Measurements from ENCODE around the gene GCNA.
"Not testable (repeated sequence)": the region's sequence is repeated elsewhere in the genome, so short reads cannot be mapped to it uniquely, and the experiment has no call there.

Gene GCNA

DNA sequence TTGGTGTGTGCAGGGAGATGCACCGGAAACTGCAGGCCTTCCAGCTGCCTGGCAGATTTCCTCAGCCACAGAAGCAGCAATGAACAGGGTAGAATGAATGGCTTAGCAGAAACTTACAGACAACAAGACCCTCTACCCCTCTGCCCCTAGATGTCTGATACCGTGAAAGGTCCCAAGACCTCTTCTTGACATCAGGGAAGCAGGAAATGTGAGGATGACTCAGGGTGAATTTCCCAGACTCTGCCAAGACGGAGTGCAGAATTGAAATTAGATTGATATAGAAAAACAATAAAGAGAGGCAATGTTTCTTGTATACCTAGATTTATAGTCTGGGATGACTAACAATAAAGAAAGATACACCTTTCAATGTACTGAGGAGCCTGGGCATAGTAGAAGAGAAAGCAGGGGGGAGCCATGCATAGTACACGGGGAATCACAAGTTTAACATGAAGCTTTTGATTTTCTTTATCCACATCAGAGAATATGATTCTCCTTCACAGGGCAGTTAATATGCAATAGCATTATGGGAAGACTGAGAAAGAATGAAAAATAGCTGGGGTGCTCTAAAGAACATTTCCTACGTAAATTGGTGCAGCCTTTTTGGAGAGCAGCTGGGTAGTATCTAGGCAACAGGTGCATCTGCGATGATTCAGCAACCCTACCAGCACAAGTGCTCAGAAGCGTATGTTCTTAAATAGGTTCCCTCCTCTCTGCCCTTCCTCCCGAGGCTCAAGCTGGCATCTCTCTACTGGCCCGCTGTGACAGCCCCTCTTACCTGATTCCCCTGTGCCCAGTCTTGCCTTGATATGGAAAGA is 58.4 kb downstream of the GCNA start:
- no peak for DNase-seq (ENCODE audit: low read depth in 1 of 2, low spot score in 1 of 2)

DNA sequence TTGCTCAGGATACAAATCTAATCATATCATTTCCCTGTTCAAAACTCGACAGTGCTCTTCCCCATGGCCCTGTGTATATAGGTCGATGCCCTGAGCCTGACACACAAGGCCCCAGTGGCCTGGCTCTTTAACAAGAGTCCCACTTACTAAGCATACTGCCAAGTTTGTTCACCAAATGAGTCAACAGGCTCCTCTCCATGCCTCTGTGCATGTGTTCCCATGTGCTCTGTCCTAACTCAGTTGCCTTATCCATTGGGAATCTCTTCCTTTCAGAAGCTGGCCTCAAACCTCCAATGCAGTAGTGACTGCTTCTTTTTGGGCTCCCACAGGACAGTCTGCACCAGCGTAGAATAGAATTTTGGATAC is 59.0 kb downstream of the GCNA start:
- DNase-seq (ENCODE audit: low read depth in 1 of 2, low spot score in 1 of 2): no peak

DNA sequence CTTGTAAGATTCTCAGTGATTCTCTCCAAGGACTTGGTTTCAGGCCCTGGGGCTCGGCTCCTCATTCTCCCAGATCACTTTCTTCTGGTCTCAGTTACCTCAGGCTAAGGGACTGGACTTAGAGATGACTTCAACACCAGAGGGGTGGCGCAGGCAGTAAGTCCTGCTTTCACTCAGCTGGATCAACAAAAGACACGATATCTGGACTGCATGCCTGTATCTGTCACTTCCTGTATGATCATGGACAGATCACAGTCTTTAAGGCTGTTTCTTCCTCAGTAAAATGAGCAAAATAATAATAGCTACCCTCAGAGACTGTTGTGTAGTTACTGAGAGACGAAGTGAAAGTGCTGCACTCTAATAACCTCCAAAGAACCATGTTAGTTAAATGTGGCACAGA is 59.6 kb downstream of the GCNA start:
- no peak for DNase-seq (ENCODE audit: low read depth in 1 of 2, low spot score in 1 of 2)

DNA sequence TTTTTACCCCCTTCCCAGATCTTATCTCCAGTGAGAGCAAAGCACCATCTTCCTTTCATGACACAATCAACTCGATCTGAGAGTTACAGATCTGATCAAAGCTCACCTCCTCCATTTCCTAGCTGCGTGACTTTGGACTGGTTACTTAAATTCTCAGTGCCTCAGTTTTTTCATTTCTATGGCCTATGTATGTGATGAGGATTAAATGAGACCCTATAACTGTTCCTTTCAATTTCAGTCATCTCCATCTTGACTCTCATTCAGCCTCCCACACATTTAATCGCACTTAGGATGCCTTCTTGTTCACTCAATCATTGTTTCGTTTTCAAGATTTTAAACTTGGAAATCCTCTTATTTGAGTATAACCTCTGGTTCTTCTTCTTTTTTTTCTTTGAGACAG is 60.2 kb downstream of the GCNA start:
- no peak for DNase-seq (ENCODE audit: low read depth in 1 of 2, low spot score in 1 of 2)

DNA sequence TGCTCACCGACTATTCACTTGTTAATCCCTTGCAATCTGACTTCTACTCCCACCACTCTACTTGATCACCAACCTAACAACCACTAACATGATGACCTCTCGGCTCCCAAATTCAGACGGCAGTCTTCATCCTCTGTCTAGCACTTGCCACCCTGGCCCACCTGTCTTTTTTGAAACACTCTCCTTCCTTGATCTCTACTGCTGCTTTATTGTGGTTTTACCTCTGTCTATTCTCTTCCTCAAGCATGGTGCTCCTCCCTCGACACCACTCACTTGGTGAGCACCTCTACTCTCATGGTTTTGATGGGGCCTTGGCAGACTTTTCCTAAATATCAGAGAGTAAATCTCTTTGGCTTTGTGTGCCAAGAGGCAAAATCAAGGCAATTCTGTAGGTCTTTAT is 61.8 kb downstream of the GCNA start:
- no peak for DNase-seq (ENCODE audit: low read depth in 1 of 2, low spot score in 1 of 2)

DNA sequence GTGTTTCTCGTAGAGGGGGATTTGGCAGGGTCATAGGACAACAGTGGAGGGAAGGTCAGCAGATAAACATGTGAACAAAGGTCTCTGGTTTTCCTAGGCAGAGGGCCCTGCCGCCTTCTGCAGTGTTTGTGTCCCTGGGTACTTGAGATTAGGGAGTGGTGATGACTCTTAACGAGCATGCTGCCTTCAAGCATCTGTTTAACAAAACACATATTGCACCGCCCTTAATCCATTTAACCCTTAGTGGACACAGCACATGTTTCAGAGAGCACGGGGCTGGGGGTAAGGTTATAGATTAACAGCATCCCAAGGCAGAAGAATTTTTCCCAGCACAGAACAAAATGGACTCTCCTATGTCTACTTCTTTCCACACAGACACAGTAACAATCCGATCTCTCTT is 66.2 kb downstream of the GCNA start:
- DNase-seq (ENCODE audit: low read depth in 1 of 2, low spot score in 1 of 2): not testable (repeated sequence)

DNA sequence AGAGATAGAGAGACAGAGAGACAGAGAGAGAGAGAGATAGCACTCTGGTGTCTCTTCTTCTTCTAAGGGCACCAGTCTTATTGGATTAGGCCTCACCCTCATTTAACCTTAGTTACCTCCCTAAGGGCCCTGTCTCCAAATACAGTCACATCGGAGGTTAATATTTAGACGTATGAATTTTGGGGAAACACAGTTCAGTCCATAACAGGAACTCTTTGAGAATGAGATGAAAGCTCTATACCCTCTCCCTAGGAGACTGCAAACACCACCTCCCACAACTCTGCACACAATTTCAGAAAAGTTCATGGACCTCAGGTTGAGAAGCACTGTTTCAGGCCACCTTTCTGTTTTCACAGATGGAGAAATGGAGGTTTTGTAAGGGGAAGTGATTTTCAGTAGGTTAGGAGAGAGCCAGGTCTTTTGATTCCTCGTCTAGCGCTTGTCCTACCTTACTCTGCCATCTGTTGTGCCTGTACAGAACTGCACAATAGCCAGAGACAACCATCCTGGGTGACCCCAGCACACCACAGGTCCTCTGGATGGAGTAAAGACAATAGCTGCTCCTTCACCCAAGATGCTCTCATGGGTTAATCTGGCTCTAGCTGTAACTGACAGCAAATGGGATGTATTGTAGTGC is 72.2 kb downstream of the GCNA start:
- no peak for DNase-seq (ENCODE audit: low read depth in 1 of 2, low spot score in 1 of 2)

DNA sequence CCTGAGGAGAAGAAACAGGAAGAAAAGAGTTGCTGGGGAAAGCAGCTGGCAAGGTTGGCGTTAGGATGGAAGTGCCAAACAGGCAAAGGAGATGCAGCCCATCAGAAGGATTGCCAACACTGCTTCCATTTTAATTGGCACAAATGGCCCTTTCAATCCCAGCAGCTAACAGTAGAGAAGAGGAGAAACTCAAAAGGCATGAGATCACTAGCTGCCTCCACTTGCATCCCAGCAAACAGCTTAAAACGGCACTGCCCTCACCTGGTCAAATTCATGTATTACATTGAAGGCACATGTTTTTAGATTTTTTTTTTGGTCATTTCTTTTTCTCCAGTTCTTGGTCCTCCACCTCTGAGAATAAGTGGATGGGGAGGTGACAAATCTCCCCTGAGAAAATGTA is 74.2 kb downstream of the GCNA start:
- DNase-seq (ENCODE audit: low read depth in 1 of 2, low spot score in 1 of 2): peak in 1 of 2 donors; percentile 38

DNA sequence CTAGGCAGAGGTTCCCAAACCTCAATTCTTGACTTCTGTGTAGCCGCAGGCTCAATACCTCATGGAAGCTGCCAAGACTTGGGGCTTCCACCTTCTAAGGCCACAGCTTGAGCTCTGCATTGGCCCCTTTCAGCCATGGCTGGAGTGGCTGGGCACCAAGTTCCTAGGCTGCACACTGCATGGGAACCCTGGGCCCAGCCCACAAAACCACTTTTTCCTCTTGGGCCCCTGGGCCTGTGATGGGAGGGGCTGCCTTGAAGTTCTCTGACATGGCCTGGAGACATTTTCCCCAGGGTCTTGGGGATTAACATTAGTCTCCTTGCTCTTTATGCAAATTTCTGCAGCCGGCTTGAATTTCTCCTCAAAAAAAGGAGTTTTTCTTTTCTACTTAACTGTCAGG is 75.1 kb downstream of the GCNA start:
- no peak for DNase-seq (ENCODE audit: low read depth in 1 of 2, low spot score in 1 of 2)

DNA sequence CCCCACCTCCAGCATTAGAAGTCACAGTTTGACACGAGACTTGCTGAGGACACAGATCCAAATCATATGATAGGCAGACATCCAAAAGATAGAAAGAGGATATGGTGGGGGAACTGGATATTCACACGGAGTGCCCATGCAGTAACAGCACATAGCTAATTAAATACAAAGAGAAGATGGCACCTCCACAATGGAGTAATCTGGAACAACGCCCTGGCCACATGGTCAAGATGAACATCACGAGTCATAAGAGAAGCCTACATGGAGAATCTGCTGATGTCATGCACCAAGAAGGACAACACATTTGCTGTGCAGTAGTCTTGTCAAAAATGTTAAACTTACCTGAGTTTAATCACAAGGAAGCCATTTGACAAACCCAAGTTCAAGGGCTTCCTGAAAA is 79.0 kb downstream of the GCNA start:
- DNase-seq (ENCODE audit: low read depth in 1 of 2, low spot score in 1 of 2): no peak

DNA sequence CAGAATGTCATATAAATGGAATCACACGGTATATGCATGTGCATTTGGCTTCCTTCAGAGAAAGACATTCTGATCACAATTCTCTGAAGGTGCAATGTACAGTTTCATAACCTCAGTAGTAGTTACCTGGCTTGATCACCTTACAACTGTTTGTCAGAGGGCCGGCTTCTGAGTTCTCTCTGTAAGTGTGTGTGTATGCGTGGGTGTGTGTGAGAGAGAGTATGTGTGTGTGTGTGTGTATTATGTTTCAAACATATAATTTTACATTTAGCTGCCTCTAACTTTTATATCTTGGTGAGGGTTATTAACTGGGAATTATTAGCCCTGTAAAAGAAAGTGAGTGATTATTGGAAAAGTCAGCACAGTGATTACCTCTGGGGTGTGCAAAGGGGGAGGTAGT is 81.1 kb downstream of the GCNA start:
- no peak for DNase-seq (ENCODE audit: low read depth in 1 of 2, low spot score in 1 of 2)

DNA sequence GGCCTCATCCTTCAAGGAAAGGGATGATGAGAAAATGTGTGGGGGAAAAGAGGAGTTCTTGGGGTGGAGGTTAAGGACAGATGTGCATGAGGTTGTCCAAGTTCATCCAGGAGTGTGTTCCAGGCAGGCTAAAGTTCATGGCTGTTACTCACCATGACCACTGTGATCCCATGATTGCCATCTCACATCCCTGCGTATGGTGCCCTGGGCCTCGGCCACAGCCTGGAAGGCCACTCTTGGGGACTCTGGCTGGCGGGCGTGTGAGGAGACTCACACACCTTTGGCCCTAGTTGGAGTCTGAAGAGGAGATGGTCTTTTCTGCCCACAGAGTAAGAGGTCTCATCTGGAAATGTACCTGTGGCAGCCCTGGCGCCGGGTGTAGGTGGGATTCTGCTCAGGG is 81.7 kb downstream of the GCNA start:
- no peak for DNase-seq (ENCODE audit: low read depth in 1 of 2, low spot score in 1 of 2)

DNA sequence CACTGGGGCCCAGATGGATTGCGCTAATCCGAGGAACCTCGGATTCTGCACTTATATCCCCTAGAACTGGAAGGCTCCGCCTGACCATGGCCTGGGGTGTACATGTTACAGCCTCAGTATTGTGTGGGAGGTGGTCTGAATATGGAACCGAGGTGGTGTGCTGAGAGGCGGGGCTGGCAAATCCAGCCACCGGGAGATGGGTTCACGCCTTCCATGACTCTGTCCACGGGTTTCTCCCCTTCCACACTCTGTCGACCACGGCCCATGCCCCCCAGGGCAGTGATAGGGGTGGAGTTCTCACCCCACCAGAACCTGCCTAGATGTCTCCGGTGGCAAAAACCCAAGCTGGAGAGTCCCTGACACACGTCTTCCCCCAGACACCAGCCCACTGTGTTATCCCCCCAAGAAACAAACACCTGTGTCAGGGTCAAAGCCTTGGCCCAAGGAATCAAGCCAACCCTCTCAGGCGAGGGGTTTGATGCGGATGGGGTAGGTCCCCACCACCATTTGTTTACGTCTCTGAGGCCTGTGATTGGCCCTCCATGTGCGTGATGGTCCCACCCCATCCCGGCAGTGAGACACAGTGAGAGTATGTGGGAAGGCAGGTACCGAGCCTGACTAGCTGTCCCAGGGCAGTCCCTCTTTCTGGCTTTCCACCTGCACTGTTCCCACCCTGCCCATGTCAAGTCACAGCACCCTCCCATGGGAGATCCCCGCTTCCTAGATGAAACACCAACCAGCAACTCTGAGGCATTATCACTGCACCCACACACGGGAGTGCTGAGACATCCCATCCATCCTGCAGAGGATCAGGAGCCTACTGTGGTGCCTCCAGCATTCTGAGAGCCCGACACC is 82.6 kb downstream of the GCNA start:
- no peak for DNase-seq (ENCODE audit: low read depth in 1 of 2, low spot score in 1 of 2)

DNA sequence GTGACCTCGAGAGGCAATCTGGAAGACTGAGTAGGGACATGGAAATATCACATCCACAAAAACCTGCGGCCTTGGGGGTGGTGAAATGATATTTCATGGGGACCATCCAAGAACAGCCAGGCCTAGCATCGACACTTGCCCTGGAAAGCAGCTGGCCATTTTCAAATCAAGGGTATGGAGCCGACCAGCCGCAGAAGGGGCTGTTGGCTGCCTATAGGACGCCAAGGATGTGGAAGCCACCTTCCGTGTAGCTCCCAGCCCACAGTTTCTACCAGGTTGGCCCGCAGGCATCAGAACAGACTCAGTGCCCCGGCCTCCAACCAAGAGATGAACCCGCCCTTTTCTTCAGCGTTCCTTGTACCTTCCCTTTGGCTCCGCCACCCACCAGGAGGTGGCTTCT is 83.7 kb downstream of the GCNA start:
- DNase-seq (ENCODE audit: low read depth in 1 of 2, low spot score in 1 of 2): no peak

DNA sequence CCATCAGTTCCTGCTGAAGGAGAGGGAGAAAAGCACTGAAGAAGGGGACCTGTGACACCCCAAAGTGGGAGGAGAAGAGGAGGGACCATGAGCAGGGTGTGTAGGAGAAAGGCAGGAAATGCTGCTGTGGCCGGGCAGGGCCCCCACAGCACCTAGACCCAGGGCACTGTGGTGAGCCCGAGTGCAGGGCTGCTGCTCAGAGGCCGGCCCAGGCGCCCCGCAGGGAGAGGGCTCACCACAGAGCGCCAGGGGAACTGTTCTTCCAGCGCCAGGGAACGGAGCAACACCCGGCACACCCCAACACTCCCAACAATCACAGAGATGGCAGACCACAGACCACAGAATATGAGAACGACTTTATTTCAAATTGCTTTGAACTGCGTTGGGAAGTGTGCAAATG is 84.4 kb downstream of the GCNA start:
- not testable (repeated sequence) for DNase-seq (ENCODE audit: low read depth in 1 of 2, low spot score in 1 of 2)

Measured in activated CD4-positive, alpha-beta T cell treated with anti-CD3 and anti-CD28 coated beads, Interleukin-2, amount 50 U/mL, for 24 hours (primary cell).